SK-N-SH (cell line): ENCODE results near the gene FCRLB.

Experiments
- CHD2 ChIP-seq: fragments of 150-350 bp; IDR thresholded peaks from 2 replicates; pipeline ENCODE4 v1.6.1; 2018; ENCODE audit warnings: low read length; ENCODE audit not compliant: partially characterized antibody
- EZH2phosphoT487 ChIP-seq: fragments of 200-600 bp; sonication (generic); IDR thresholded peaks from 2 replicates; pipeline ENCODE4 v1.6.1; 2017; ENCODE audit warnings: low read depth, mixed run types, mild to moderate bottlenecking, antibody characterized with exemption, moderate library complexity, borderline replicate concordance
- FOXM1 ChIP-seq: IDR thresholded peaks from 2 replicates; pipeline ENCODE4 v1.4.0; 2012; ENCODE audit warnings: low read depth, mild to moderate bottlenecking
- GABPA ChIP-seq: IDR thresholded peaks from 2 replicates; pipeline ENCODE4 v1.4.0; 2012; ENCODE audit warnings: low read depth, mild to moderate bottlenecking
- GATA2 ChIP-seq: sonication (generic); formaldehyde crosslinking; IDR thresholded peaks from 2 replicates; pipeline ENCODE4 v1.5.0; 2020; ENCODE audit warnings: mild to moderate bottlenecking, missing genetic modification reagents
- POLR2AphosphoS5 ChIP-seq: IDR thresholded peaks from 2 replicates; pipeline ENCODE4 v1.6.1; 2012; ENCODE audit warnings: low read depth, low read length
- RAD21 ChIP-seq: IDR thresholded peaks from 2 replicates; pipeline ENCODE4 v1.6.1; 2012; ENCODE audit warnings: mild to moderate bottlenecking, low read length
- RXRA ChIP-seq: IDR thresholded peaks from 2 replicates; pipeline ENCODE4 v1.4.0; 2012; ENCODE audit warnings: low read depth, mild to moderate bottlenecking, borderline replicate concordance
- TEAD4 ChIP-seq: IDR thresholded peaks from 2 replicates; pipeline ENCODE4 v1.4.0; 2012; ENCODE audit warnings: mild to moderate bottlenecking, borderline replicate concordance; ENCODE audit not compliant: insufficient read depth
- TF ChIP-seq, protein P1 (sequence below): fragments of 200-600 bp; sonication (generic); IDR thresholded peaks from 2 replicates; pipeline ENCODE4 v1.6.1; 2017; ENCODE audit warnings: antibody characterized with exemption, mild to moderate bottlenecking, moderate library complexity
- TF ChIP-seq, protein P2 (sequence below): IDR thresholded peaks from 2 replicates; pipeline ENCODE4 v1.6.1; 2012; ENCODE audit warnings: mild to moderate bottlenecking, low read depth, low read length, moderate library complexity
- TF ChIP-seq, protein P3 (sequence below): IDR thresholded peaks from 2 replicates; pipeline ENCODE4; 2012
- TF ChIP-seq, protein P4 (sequence below): fragments of 150-350 bp; IDR thresholded peaks from 2 replicates; pipeline ENCODE4 v1.6.1; 2017; ENCODE audit warnings: antibody characterized with exemption, low read length, low read depth, borderline replicate concordance

DNA sequence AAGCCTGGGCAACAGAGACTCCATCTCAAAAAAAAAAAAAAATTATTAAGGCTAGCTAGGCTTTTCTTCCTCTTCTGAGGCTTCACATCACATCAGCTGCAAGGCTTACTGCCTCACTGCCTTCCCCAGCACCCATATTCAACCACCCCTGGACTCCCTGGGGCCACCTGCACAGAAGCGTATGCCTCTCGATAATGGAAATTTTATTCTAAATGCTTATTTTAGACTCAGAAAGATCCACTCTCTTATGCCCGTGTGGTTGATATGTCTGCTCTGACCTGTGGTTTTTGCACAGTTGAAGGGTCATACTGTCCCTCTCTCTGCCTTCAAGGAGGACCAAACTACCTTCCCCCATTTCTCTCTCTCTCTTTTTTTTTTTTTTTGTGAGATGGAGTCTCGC is 15.8 kb upstream of the FCRLB start:
- TF ChIP-seq RXRA (no peak), GABPA (no peak), EZH2phosphoT487 (no peak), CHD2 (no peak), POLR2AphosphoS5 (no peak), FOXM1 (no peak), RAD21 (no peak), TEAD4 (no peak), GATA2 (CRISPR knock-in tag) (no peak)
- TF ChIP-seq, protein P1, sequence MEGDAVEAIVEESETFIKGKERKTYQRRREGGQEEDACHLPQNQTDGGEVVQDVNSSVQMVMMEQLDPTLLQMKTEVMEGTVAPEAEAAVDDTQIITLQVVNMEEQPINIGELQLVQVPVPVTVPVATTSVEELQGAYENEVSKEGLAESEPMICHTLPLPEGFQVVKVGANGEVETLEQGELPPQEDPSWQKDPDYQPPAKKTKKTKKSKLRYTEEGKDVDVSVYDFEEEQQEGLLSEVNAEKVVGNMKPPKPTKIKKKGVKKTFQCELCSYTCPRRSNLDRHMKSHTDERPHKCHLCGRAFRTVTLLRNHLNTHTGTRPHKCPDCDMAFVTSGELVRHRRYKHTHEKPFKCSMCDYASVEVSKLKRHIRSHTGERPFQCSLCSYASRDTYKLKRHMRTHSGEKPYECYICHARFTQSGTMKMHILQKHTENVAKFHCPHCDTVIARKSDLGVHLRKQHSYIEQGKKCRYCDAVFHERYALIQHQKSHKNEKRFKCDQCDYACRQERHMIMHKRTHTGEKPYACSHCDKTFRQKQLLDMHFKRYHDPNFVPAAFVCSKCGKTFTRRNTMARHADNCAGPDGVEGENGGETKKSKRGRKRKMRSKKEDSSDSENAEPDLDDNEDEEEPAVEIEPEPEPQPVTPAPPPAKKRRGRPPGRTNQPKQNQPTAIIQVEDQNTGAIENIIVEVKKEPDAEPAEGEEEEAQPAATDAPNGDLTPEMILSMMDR = no peak
- TF ChIP-seq, protein P2, sequence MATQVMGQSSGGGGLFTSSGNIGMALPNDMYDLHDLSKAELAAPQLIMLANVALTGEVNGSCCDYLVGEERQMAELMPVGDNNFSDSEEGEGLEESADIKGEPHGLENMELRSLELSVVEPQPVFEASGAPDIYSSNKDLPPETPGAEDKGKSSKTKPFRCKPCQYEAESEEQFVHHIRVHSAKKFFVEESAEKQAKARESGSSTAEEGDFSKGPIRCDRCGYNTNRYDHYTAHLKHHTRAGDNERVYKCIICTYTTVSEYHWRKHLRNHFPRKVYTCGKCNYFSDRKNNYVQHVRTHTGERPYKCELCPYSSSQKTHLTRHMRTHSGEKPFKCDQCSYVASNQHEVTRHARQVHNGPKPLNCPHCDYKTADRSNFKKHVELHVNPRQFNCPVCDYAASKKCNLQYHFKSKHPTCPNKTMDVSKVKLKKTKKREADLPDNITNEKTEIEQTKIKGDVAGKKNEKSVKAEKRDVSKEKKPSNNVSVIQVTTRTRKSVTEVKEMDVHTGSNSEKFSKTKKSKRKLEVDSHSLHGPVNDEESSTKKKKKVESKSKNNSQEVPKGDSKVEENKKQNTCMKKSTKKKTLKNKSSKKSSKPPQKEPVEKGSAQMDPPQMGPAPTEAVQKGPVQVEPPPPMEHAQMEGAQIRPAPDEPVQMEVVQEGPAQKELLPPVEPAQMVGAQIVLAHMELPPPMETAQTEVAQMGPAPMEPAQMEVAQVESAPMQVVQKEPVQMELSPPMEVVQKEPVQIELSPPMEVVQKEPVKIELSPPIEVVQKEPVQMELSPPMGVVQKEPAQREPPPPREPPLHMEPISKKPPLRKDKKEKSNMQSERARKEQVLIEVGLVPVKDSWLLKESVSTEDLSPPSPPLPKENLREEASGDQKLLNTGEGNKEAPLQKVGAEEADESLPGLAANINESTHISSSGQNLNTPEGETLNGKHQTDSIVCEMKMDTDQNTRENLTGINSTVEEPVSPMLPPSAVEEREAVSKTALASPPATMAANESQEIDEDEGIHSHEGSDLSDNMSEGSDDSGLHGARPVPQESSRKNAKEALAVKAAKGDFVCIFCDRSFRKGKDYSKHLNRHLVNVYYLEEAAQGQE = no peak
- TF ChIP-seq, protein P3, sequence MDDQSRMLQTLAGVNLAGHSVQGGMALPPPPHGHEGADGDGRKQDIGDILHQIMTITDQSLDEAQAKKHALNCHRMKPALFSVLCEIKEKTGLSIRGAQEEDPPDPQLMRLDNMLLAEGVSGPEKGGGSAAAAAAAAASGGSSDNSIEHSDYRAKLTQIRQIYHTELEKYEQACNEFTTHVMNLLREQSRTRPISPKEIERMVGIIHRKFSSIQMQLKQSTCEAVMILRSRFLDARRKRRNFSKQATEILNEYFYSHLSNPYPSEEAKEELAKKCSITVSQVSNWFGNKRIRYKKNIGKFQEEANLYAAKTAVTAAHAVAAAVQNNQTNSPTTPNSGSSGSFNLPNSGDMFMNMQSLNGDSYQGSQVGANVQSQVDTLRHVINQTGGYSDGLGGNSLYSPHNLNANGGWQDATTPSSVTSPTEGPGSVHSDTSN = no peak
- TF ChIP-seq, protein P4, sequence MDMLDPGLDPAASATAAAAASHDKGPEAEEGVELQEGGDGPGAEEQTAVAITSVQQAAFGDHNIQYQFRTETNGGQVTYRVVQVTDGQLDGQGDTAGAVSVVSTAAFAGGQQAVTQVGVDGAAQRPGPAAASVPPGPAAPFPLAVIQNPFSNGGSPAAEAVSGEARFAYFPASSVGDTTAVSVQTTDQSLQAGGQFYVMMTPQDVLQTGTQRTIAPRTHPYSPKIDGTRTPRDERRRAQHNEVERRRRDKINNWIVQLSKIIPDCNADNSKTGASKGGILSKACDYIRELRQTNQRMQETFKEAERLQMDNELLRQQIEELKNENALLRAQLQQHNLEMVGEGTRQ = no peak
